MM.1S (cell line): ENCODE measurements around the gene OR13H1.

Experiments
- DNase-seq: peaks from one replicate; pipeline ENCODE4 v3.0.0-alpha.2; 2015
- H2AFZ ChIP-seq: fragments of 300-600 bp; sonication (generic); 2 replicates; pipeline ENCODE4 v1.6.0; 2016; ENCODE audit warnings: antibody characterized with exemption, low read length
- H3F3A ChIP-seq: fragments of 300-600 bp; sonication (generic); 2 replicates; pipeline ENCODE4 v1.6.1; 2016; ENCODE audit warnings: mild to moderate bottlenecking, antibody characterized with exemption, low read length, moderate library complexity, mixed read lengths; ENCODE audit not compliant: insufficient read depth
- H3K27ac ChIP-seq: fragments of 300-600 bp; sonication (generic); 2 replicates; pipeline ENCODE4 v1.5.1; 2016; ENCODE audit warnings: mild to moderate bottlenecking, low read length
- H3K27me3 ChIP-seq: fragments of 300-600 bp; sonication (generic); replicated peaks from 2 replicates; pipeline ENCODE4 v1.6.0; 2016; ENCODE audit warnings: low read length; ENCODE audit not compliant: insufficient read depth
- H3K36me3 ChIP-seq: fragments of 300-600 bp; sonication (generic); replicated peaks from 2 replicates; pipeline ENCODE4 v1.6.1; 2016; ENCODE audit warnings: mild to moderate bottlenecking, low read length, mixed read lengths; ENCODE audit not compliant: insufficient read depth
- H3K4me1 ChIP-seq: fragments of 300-600 bp; sonication (generic); 2 replicates; pipeline ENCODE4 v1.6.1; 2016; ENCODE audit warnings: low read length, mixed read lengths
- H3K4me2 ChIP-seq: fragments of 300-600 bp; sonication (generic); 2 replicates; pipeline ENCODE4 v1.6.0; 2016; ENCODE audit warnings: low read depth, low read length
- H3K4me3 ChIP-seq: fragments of 300-600 bp; sonication (generic); 2 replicates; pipeline ENCODE4 v1.5.1; 2016; ENCODE audit warnings: low read length, mixed read lengths
- H3K79me2 ChIP-seq: fragments of 300-600 bp; sonication (generic); 2 replicates; pipeline ENCODE4 v1.6.1; 2016; ENCODE audit warnings: mixed run types, low read length, mixed read lengths
- H3K9ac ChIP-seq: fragments of 300-600 bp; sonication (generic); 2 replicates; pipeline ENCODE4 v1.6.1; 2016; ENCODE audit warnings: low read length, mixed read lengths
- H3K9me2 ChIP-seq: fragments of 300-600 bp; sonication (generic); replicated peaks from 2 replicates; pipeline ENCODE4 v1.6.1; 2016; ENCODE audit warnings: mild to moderate bottlenecking, low read length, mixed read lengths; ENCODE audit not compliant: insufficient read depth
- H3K9me3 ChIP-seq: fragments of 300-600 bp; sonication (generic); replicated peaks from 2 replicates; pipeline ENCODE4 v1.6.1; 2016; ENCODE audit warnings: mild to moderate bottlenecking, low read length, mixed read lengths; ENCODE audit not compliant: insufficient read depth
- H4K20me1 ChIP-seq: fragments of 300-600 bp; sonication (generic); 2 replicates; pipeline ENCODE4 v1.6.1; 2016; ENCODE audit warnings: mild to moderate bottlenecking, low read length, moderate library complexity, mixed read lengths; ENCODE audit not compliant: insufficient read depth
- CTCF ChIP-seq: fragments of 300-600 bp; sonication (generic); IDR thresholded peaks from 2 replicates; pipeline ENCODE4 v1.5.1; 2016; ENCODE audit warnings: antibody characterized with exemption, low read length, mixed read lengths
- EZH2 ChIP-seq: fragments of 300-600 bp; sonication (generic); optimal IDR thresholded peaks from 2 replicates; pipeline ENCODE3; 2017; ENCODE audit warnings: low read depth, mild to moderate bottlenecking, antibody characterized with exemption, low read length, mixed read lengths
- EZH2phosphoT487 ChIP-seq: fragments of 300-600 bp; sonication (generic); IDR thresholded peaks from 2 replicates; pipeline ENCODE4 v1.6.1; 2018; ENCODE audit warnings: antibody characterized with exemption, low read length

Gene OR13H1

GRCh38 chrX:131588995-131589394, 45.1 kb downstream of the OR13H1 start:
- no peak overlapping the region for H3K4me2 ChIP-seq
- no peak for DNase-seq
- H3K9me3 ChIP-seq: no peaks in the 10 kb centered on the region
- no peaks in the 10 kb centered on the region for H3K4me1 ChIP-seq
- H3K9ac ChIP-seq: no peak overlapping the region
- no peak overlapping the region for H2AFZ ChIP-seq
- H3K27ac ChIP-seq: no peak overlapping the region
- TF ChIP-seq EZH2phosphoT487: no peak
- TF ChIP-seq CTCF: no peak
- no peak for TF ChIP-seq EZH2
- no peaks in the 10 kb centered on the region for H4K20me1 ChIP-seq
- no peaks in the 10 kb centered on the region for H3K79me2 ChIP-seq
- no peaks in the 10 kb centered on the region for H3K9me2 ChIP-seq
- no peaks in the 10 kb centered on the region for H3K36me3 ChIP-seq
- no peak overlapping the region for H3K4me3 ChIP-seq
- H3K27me3 ChIP-seq: no peaks in the 10 kb centered on the region
- H3F3A ChIP-seq: no peaks in the 10 kb centered on the region
